BJ (cell line): ENCODE results near the gene LAMTOR2. TPM values are rescaled to one million over a fixed set of nuclear protein-coding genes. Genes with fewer than 3 reads are reported as not detected.
A peak's percentile ranks its signal among the peaks of the same experiment; 100 is the strongest.

Experiments used
- CTCF ChIA-PET: fragments of 350-600 bp; formaldehyde crosslinking; extraction: SDS; loops from one replicate; lab custom pipeline; 2021; ENCODE audit warnings: antibody characterized with exemption, inconsistent platforms; lab: Yijun Ruan, JAX
- POLR2A ChIA-PET: fragments of 300-600 bp; sonication (Branson Sonifier 250); formaldehyde crosslinking; extraction: SDS; loops from one replicate; lab custom pipeline; 2021; ENCODE audit warnings: antibody characterized with exemption; lab: Charles Lee
- DNase-seq: peaks from one replicate; pipeline ENCODE4 v3.0.0-alpha.2; 2011; ENCODE audit warnings: low read depth
- H3K27me3 ChIP-seq: 2 replicates; pipeline ENCODE4 v1.6.0; 2011; ENCODE audit warnings: low read length; ENCODE audit not compliant: control insufficient read depth, insufficient read depth
- H3K36me3 ChIP-seq: 2 replicates; pipeline ENCODE4 v1.5.1; 2011; ENCODE audit warnings: low read length; ENCODE audit not compliant: control insufficient read depth, insufficient read depth
- H3K4me3 ChIP-seq: 2 replicates; pipeline ENCODE4 v1.5.1; 2011; ENCODE audit warnings: low read depth, mild to moderate bottlenecking, control low read depth, low read length
- polyA plus RNA-seq: library from polyadenylated mRNA; depleted of rRNA; stranded (reverse); fragments of >200 nt; gene quantifications from 2 replicates; pipeline ENCODE4 v1.2.3, GENCODE V29; 2011
- TF ChIP-seq, protein P1 (sequence below): IDR thresholded peaks from 2 replicates; pipeline ENCODE4 v1.5.1; 2011; ENCODE audit warnings: low read depth, mild to moderate bottlenecking, control low read depth, inconsistent platforms, low read length, moderate library complexity; ENCODE audit not compliant: insufficient read depth

LAMTOR2 gene
- polyA plus RNA-seq, 1 experiment, result 77.4 TPM

DNA sequence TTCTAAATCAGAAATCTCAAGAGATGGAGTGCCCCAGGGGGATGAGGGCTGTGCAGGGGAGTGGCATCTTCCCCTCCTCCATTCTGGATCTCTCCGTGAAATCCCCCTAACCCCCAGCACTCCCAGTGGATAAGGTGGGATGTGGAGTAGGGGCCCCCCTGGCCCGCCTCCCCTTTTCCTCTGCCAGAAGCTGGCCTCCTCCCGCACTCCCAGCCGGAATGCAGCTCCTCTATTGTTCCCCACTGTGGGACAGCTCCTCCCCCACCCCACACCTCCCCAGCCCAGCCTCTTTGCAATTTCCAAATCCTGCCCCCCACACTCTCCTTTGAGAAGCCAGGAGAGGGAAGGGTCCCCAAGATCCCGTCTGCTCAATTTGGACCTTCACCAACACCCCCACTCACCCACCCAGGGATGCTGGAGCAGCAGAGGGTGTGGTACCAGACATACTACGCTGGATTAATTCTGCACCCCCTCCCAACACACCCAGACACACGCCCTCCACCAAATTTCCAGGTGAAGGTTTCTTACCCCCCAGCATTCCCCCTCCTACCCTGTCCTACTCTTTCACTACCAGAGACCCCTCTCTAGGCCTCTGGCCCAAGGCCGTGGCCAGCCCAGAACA, 25.8 kb downstream of the LAMTOR2 start:
- TF ChIP-seq, protein P1, sequence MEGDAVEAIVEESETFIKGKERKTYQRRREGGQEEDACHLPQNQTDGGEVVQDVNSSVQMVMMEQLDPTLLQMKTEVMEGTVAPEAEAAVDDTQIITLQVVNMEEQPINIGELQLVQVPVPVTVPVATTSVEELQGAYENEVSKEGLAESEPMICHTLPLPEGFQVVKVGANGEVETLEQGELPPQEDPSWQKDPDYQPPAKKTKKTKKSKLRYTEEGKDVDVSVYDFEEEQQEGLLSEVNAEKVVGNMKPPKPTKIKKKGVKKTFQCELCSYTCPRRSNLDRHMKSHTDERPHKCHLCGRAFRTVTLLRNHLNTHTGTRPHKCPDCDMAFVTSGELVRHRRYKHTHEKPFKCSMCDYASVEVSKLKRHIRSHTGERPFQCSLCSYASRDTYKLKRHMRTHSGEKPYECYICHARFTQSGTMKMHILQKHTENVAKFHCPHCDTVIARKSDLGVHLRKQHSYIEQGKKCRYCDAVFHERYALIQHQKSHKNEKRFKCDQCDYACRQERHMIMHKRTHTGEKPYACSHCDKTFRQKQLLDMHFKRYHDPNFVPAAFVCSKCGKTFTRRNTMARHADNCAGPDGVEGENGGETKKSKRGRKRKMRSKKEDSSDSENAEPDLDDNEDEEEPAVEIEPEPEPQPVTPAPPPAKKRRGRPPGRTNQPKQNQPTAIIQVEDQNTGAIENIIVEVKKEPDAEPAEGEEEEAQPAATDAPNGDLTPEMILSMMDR, result no peak
- no peak for DNase-seq
- H3K36me3 ChIP-seq, result peaks cover 1% of the 10 kb centered on the region; the same call in 1 of the 2 replicates
- CTCF ChIA-PET, result interaction anchor here (0.6 to 1.2 kb wide), 3 partner anchors 54 to 112 kb away, joined by 3 read pairs; no protein-coding TSS in a partner anchor
- peak overlapping the region; percentile 64 for H3K4me3 ChIP-seq
- H3K27me3 ChIP-seq, result no peaks in the 10 kb centered on the region
- POLR2A ChIA-PET, result no interaction called here

DNA sequence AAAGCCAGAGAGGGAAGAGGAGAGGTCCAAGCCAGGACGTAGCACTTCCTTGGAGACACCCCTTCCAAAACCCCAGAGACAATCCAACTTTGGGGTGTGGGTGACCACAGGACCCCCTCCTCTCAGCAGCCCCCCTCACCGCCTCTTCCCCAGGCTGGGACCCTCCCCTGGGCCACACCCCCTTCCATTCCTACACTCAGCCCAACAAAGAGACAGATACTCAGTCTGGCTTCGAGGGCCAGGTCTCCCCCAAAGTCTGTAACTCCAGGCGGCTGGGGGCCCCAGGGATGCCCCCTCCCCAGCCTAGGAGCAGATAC, 26.2 kb downstream of the LAMTOR2 start:
- ChIA-PET POLR2A (no interaction called here), CTCF (interaction anchor here (0.6 to 1.2 kb wide), 2 partner anchors 53 to 97 kb away, joined by 3 read pairs; no protein-coding TSS in a partner anchor)
- Histone ChIP-seq H3K4me3 (peak overlapping the region; percentile 64), H3K36me3 (peaks cover 1% of the 10 kb centered on the region; the same call in 1 of the 2 replicates), H3K27me3 (no peaks in the 10 kb centered on the region)
- TF ChIP-seq, protein P1, result no peak
- DNase-seq, result no peak

DNA sequence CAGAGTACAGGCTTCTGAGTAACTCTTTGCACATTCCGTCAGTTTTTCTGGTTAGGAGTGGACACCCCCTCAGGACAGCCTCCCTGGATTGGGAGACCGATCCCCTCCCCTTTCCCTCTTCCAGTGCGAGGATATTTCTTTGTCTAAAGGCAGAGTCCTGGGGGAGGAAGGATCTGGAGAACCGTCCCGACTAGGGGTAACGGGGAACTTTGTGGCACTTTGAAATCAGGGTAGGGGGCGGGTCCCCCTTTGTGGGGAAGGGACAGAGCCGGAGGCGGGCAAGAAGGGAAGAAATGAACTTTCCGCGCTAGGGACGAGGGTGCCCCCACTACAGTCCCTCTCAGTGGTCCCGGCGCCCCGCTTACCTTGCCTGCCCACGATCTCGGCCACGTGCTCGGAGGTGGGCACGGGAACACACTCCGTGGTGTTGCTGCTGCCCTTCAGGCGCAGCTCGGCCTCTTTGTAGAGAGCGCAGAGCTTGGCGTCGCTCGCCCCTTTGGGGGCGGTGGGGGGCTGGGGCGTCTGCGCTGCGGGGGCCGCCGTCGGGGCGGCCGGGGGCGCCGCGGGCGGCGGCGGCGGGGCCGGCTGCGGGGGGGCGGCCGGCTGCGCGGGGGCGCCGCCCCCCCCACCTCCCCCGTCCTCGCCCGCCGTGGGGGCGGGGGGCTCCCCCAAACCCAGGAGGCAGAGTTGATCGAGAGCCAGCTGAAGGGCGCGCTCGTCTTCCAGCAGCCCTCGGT, 26.8 kb downstream of the LAMTOR2 start:
- POLR2A ChIA-PET, result interaction anchor here (0.6 kb wide), 1 partner anchor 147 kb away, joined by 3 read pairs; no protein-coding TSS in a partner anchor
- TF ChIP-seq, protein P1, result no peak
- no peak for DNase-seq
- CTCF ChIA-PET, result interaction anchor here (0.9 to 4.7 kb wide), 2 partner anchors 49 to 145 kb away, joined by 3 to 25 read pairs; no protein-coding TSS in a partner anchor
- Histone ChIP-seq H3K36me3 (peaks cover 1% of the 10 kb centered on the region; the same call in 1 of the 2 replicates), H3K4me3 (peak overlapping the region; percentile 64), H3K27me3 (no peaks in the 10 kb centered on the region)

DNA sequence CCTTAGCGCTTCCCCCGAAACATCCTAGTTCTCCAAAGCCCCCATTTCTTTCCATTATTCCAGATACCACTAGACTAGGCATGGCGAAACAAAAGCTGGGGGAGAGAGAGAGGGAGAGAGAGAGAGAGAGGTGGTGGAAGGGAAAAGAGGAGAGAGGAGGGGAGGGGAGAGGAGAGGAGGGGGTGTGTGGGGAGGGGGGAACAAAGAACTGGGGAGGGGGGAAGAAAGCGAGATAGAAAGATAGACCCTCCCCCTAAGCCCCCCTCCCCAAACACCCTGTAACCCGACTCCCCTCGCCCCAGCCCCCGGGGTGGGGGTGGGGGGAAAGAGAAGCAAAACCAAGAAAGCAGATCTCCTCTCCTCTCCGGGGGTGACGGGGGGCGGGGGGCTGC, 27.3 kb downstream of the LAMTOR2 start:
- Histone ChIP-seq H3K36me3 (peaks cover 1% of the 10 kb centered on the region; the same call in 1 of the 2 replicates), H3K27me3 (no peaks in the 10 kb centered on the region), H3K4me3 (peak overlapping the region; percentile 64)
- ChIA-PET POLR2A (interaction anchor here (0.6 kb wide), 1 partner anchor 147 kb away, joined by 3 read pairs; no protein-coding TSS in a partner anchor), CTCF (interaction anchor here (0.9 to 4.7 kb wide), 2 partner anchors 48 to 144 kb away, joined by 3 to 25 read pairs; no protein-coding TSS in a partner anchor)
- TF ChIP-seq, protein P1, result no peak
- no peak for DNase-seq
